Thoracic aorta (tissue), 2 donors: ENCODE data around the gene PITX3. TPM values are rescaled to one million over a fixed set of nuclear protein-coding genes. Genes with fewer than 3 reads are reported as not detected.

ENCODE experiments used
- ATAC-seq: fragments of 150-250 bp; one replicate; pipeline ENCODE4 v1.8.0; 2017; ENCODE audit warnings: low read depth; ENCODE audit not compliant: insufficient number of reproducible peaks, low FRiP score
- DNase-seq: peaks from one replicate; pipeline ENCODE4 v3.0.0-alpha.2; 2020; ENCODE audit warnings: low spot score
- H3K27ac ChIP-seq, 2 donors: fragments of 200-600 bp; sonication (generic); 1 replicate in 1 of 2; 2 replicates in 1 of 2; pipeline ENCODE4 v1.5.1; 2016; ENCODE audit warnings: mild to moderate bottlenecking in 2 of 2, moderate library complexity in 2 of 2
- H3K27me3 ChIP-seq: fragments of 200-600 bp; sonication (generic); replicated peaks from 2 replicates; pipeline ENCODE4 v1.6.0; 2016; ENCODE audit warnings: mild to moderate bottlenecking; ENCODE audit not compliant: insufficient read depth
- H3K36me3 ChIP-seq: fragments of 200-600 bp; sonication (generic); one replicate; pipeline ENCODE4 v1.5.1; 2016
- H3K4me1 ChIP-seq, 2 donors: fragments of 200-600 bp; sonication (generic); 1 replicate in 1 of 2; 2 replicates in 1 of 2; pipeline versions ENCODE4 v1.5.1 to v1.6.0; 2016; ENCODE audit warnings: low read depth in 2 of 2, mild to moderate bottlenecking in 1 of 2; ENCODE audit not compliant: control insufficient read depth in 1 of 2
- H3K4me3 ChIP-seq: fragments of 200-600 bp; sonication (generic); 2 replicates; pipeline ENCODE4 v1.5.1; 2016; ENCODE audit warnings: mild to moderate bottlenecking
- H3K9me3 ChIP-seq: fragments of 200-600 bp; sonication (generic); 2 replicates; pipeline ENCODE4 v1.5.1; 2016
- total RNA-seq, 2 donors: library from RNA; depleted of rRNA; stranded (reverse); fragments of >200 nt; gene quantifications; one replicate each; pipeline versions ENCODE4 v1.1.0 to v1.2.3, GENCODE V29; 2016
- TF ChIP-seq, protein P1 (sequence below): fragments of 200-600 bp; sonication (generic); IDR thresholded peaks from one replicate; pipeline ENCODE4 v1.5.1; 2019; ENCODE audit warnings: antibody characterized with exemption

The PITX3 gene
- total RNA-seq, 2 donors from 2014 or later = not detected

DNA sequence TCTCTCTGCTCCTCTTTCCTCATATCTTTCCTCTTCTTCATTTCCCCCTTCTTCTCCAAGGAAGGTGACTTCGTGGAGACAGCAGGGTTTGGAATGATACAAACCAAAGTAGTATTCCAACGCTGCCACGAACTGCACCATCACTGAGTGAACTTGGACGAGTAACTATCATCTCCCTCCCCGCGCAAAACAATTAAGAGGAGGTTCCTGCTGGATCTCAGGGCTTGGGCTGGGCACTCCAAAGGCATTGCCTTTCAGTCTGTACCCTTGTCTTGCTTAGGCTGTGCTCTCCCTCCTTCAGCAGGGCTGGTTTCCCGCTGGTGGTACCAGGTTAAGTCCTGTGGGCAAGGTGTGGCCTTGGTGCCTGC lies 790 bp upstream of the PITX3 start:
- ATAC-seq = no peak
- H3K27me3 ChIP-seq = no peaks in the 10 kb centered on the region
- H3K36me3 ChIP-seq = no peaks in the 10 kb centered on the region
- no peak for DNase-seq
- peak overlapping the region; percentile 77 for H3K4me3 ChIP-seq
- H3K9me3 ChIP-seq = no peaks in the 10 kb centered on the region
- peaks cover 16 to 35% of the 10 kb centered on the region in 2 donors for H3K4me1 ChIP-seq
- TF ChIP-seq, protein P1, sequence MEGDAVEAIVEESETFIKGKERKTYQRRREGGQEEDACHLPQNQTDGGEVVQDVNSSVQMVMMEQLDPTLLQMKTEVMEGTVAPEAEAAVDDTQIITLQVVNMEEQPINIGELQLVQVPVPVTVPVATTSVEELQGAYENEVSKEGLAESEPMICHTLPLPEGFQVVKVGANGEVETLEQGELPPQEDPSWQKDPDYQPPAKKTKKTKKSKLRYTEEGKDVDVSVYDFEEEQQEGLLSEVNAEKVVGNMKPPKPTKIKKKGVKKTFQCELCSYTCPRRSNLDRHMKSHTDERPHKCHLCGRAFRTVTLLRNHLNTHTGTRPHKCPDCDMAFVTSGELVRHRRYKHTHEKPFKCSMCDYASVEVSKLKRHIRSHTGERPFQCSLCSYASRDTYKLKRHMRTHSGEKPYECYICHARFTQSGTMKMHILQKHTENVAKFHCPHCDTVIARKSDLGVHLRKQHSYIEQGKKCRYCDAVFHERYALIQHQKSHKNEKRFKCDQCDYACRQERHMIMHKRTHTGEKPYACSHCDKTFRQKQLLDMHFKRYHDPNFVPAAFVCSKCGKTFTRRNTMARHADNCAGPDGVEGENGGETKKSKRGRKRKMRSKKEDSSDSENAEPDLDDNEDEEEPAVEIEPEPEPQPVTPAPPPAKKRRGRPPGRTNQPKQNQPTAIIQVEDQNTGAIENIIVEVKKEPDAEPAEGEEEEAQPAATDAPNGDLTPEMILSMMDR = no peak
- no peak overlapping the region for H3K27ac ChIP-seq

DNA sequence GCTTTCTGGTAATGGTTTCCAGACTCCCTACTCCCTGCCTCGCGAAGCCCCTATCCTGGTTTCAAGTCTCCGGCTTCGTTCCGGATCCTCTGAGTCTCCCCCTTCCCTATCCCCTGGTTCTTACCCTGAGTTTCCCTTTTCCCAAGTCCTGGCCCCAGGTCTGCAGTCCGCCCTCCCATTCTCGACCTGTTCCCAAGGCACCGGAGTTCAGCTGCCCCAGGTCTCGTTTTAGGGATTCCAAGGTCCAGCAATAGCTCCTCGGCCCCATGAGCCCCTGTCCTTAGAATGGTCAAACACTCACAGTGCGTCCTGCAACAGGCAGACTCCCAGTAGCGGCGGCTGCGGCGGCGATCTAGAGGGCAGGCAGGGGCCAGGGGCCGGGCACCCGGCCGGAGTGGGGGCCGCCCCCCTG lies 274 bp downstream of the PITX3 start:
- no peak for ATAC-seq
- no peak overlapping the region for H3K27ac ChIP-seq
- peak overlapping the region; percentile 77 for H3K4me3 ChIP-seq
- H3K27me3 ChIP-seq = no peaks in the 10 kb centered on the region
- DNase-seq = no peak
- no peaks in the 10 kb centered on the region for H3K9me3 ChIP-seq
- TF ChIP-seq, protein P1 = no peak
- H3K36me3 ChIP-seq = no peaks in the 10 kb centered on the region
- peaks cover 8 to 24% of the 10 kb centered on the region in 2 donors for H3K4me1 ChIP-seq

DNA sequence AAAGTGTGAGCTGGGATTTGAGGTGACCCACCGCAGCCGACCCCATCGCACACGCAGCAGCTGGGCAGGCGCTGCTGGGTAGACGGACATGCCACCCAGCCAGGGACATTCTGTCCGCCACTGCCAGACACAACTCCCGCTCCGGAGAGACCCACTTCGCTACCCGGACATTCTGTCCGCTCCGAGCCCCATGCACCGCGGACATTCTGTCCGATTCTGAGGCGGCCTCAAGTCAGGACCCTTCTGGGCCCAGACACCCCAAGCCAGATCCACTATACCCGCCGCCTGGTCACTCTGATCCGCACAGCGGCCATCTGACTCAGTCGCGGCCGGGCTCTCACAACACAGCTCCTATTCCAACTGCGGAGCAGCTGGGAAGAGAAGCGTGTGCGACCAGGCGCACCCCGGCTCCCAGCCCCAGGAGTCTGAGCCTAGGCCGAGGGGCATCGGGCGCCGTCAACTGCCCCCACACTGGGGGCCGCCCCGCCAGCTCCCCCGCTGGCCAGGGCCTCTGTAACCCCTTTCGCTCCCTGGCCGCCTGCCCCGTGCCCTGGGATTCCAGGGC lies 763 bp downstream of the PITX3 start:
- DNase-seq (no peak), ATAC-seq (no peak)
- no peaks in the 10 kb centered on the region for H3K27me3 ChIP-seq
- TF ChIP-seq, protein P1 = no peak
- H3K27ac ChIP-seq = no peak overlapping the region
- peak overlapping the region; percentile 77 for H3K4me3 ChIP-seq
- H3K36me3 ChIP-seq = no peaks in the 10 kb centered on the region
- H3K9me3 ChIP-seq = no peaks in the 10 kb centered on the region
- peaks cover 8 to 22% of the 10 kb centered on the region in 2 donors for H3K4me1 ChIP-seq

- TF ChIP-seq, protein P1 = no peak
- no peak overlapping the region for H3K27ac ChIP-seq
- H3K27me3 ChIP-seq = no peaks in the 10 kb centered on the region
- ATAC-seq = no peak
- H3K4me1 ChIP-seq = peaks cover 8 to 17% of the 10 kb centered on the region in 2 donors
- DNase-seq = no peak
- no peaks in the 10 kb centered on the region for H3K9me3 ChIP-seq
- H3K4me3 ChIP-seq = no peak overlapping the region
- H3K36me3 ChIP-seq = no peaks in the 10 kb centered on the region
Measured at GRCh38 chr10:102237711-102238252, 3.5 kb downstream of the PITX3 start.

DNA sequence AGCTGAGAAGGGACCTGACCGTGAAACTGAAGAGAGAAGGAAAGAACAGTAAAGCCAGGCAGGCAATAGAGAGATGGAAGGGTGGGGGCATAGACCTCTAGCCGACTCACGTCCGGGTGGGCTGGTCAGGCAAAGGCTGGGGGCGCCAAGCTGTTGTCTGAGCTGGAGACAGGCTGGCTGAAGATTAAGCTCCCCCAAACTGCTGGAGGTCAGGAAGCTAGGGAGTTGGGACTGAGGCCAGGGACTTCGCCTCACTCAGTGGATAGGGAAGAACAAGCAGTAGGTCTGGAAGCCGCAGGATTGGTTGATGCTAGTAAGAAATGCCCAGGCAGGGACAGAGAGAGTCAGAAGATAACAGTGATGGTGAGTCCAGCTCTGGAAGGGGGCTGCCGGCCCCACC lies 5.3 kb downstream of the PITX3 start:
- DNase-seq (no peak), ATAC-seq (no peak)
- Histone ChIP-seq H3K27ac (no peak overlapping the region), H3K27me3 (peaks cover 7% of the 10 kb centered on the region), H3K9me3 (no peaks in the 10 kb centered on the region), H3K4me3 (no peak overlapping the region), H3K4me1 (peaks cover 11 to 16% of the 10 kb centered on the region in 2 donors), H3K36me3 (no peaks in the 10 kb centered on the region)
- TF ChIP-seq, protein P1 = no peak
